Omental fat pad (tissue), 4 donors: ENCODE results near the gene ACOXL. TPM values are rescaled to one million over a fixed set of nuclear protein-coding genes. Genes with fewer than 3 reads are reported as not detected.

Source experiments
- ATAC-seq: fragments of 150-250 bp; one replicate; pipeline ENCODE4 v1.9.1; 2016; ENCODE audit warnings: mild to moderate bottlenecking, moderate library complexity; ENCODE audit not compliant: low FRiP score
- DNase-seq: peaks from one replicate; pipeline ENCODE4 v3.0.0-alpha.2; 2019; ENCODE audit warnings: low spot score
- total RNA-seq, 4 donors: library from RNA; depleted of rRNA; stranded (reverse); fragments of >200 nt; gene quantifications; one replicate each; pipeline ENCODE4 v1.1.0, GENCODE V29; 2016
- TF ChIP-seq, protein P1 (sequence below), 3 donors: fragments of 450-650 bp; IDR thresholded peaks; one replicate each; pipeline ENCODE4 v1.5.1; 2016 to 2017; ENCODE audit warnings: antibody characterized with exemption in 3 of 3, mild to moderate bottlenecking in 3 of 3, moderate library complexity in 2 of 3

ACOXL gene
- total RNA-seq, 4 donors from 2014 or later, result 0.12 to 0.84 TPM; not detected in 2

DNA sequence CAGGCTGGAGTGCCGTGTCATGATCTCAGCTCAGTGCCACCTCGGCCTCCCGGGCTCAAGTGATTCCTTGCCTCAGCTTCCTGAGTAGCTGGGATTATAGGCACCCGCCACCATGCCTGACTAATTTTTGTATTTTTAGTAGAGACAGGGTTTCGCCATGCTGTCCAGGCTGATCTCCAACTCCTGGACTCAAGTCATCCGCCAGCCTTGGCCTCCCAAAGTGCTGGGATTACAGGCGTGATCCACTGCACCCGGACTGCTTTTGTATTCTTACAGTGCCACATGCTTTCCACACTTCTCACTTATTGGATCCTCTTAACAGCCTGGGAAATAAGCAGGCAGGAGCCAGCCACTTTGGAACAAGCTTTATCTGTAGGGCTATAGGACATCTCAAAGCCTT, 363.1 kb downstream of the ACOXL start:
- DNase-seq (no peak), ATAC-seq (no peak)
- TF ChIP-seq, protein P1, sequence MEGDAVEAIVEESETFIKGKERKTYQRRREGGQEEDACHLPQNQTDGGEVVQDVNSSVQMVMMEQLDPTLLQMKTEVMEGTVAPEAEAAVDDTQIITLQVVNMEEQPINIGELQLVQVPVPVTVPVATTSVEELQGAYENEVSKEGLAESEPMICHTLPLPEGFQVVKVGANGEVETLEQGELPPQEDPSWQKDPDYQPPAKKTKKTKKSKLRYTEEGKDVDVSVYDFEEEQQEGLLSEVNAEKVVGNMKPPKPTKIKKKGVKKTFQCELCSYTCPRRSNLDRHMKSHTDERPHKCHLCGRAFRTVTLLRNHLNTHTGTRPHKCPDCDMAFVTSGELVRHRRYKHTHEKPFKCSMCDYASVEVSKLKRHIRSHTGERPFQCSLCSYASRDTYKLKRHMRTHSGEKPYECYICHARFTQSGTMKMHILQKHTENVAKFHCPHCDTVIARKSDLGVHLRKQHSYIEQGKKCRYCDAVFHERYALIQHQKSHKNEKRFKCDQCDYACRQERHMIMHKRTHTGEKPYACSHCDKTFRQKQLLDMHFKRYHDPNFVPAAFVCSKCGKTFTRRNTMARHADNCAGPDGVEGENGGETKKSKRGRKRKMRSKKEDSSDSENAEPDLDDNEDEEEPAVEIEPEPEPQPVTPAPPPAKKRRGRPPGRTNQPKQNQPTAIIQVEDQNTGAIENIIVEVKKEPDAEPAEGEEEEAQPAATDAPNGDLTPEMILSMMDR (IDR thresholded peaks at IDR 0.05), result no peak

DNA sequence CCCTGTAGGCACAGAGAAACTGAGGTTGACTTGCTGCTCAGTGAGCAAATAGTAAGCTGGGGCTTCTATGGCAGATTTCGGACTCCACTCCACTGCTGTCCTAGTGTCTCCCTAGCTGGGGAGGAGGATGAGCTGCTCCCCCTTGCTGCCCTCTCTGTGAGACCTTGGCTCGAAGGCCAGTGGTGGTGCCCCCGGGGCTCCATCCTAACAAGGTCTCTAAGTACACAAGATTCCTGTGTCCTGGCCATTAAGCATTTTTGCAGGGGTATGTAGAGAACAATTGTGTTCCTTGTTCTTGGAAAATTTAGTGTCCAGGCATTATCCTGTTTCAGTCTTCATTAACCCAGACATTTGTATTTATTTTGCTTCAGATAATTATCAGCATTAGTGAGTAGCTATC, 367.0 kb downstream of the ACOXL start:
- DNase-seq, result no peak
- no peak for ATAC-seq
- TF ChIP-seq, protein P1 (IDR thresholded peaks at IDR 0.05), result no peak

DNA sequence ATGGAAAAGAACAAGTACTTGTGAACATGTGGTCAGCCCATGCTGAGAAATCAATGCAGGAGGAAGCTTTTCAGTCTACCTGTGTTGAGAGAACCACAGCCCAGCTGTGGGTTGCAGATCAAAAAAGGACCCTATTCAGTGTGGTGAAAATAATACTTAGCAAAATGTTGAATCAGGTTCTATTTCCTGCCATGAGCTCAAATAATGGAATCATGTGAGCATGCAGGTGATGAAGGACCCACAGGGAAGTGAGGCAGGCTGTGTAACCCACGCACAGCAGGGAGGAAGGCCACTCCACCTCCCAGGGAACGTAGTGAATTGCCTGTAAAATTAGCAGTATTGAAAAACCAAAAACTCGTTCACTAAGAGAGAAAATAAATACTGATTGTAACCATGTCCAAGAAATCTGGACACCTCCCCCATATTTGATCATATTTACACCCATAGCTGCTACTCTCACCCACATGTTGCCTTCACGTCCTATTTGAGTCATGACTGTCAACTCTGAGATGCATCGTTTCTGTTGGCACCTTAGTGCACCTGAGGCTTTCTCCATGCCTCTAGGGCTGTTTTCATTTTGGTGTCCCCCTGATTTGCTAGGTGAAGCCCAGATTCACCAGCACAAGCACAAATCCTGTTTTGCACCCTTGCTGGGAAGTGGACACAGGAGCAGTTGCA, 367.9 kb downstream of the ACOXL start:
- no peak for DNase-seq
- TF ChIP-seq, protein P1 (IDR thresholded peaks at IDR 0.05), result no peak
- no peak for ATAC-seq

DNA sequence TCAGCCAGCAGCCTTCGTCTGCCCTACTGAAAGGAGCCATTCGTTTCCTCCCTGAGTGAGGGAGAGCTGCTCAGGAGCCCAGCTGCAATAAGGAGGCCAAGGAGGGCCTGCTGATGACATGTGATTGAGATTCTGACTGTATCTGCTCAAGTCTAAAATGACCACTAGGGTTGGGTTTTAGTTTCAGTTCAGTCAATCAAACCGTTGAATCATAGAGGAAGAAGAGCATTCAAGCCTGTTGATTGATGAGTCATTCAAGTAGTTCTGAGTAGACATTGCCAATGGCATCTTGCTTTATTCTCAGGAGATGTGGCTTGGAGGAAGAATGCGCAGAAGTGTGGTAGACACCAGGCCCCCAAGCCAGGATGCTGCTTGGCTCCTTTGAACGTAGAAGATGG, 368.4 kb downstream of the ACOXL start:
- TF ChIP-seq, protein P1 (IDR thresholded peaks at IDR 0.05), result no peak
- DNase-seq (no peak), ATAC-seq (no peak)

DNA sequence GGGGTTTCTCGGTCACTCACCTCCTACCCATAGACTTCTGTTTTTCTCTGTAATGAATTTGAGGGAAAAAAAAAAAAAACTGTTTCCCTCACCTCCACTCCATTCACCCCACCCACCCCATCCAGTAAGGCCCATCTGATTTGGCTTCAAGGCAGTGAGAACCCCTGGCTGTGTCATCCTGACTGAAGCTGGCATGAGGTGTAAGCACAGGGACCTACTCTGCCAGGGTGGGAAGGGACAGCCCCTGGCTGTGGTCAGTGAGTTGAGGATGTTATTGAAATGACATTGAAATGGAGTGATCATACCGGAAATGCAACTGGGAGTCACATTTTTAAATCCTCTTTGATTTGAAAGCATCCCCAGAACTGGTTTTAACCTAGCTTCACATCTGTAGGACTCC, 369.2 kb downstream of the ACOXL start:
- TF ChIP-seq, protein P1 (IDR thresholded peaks at IDR 0.05), result no peak
- DNase-seq, result no peak
- no peak for ATAC-seq

DNA sequence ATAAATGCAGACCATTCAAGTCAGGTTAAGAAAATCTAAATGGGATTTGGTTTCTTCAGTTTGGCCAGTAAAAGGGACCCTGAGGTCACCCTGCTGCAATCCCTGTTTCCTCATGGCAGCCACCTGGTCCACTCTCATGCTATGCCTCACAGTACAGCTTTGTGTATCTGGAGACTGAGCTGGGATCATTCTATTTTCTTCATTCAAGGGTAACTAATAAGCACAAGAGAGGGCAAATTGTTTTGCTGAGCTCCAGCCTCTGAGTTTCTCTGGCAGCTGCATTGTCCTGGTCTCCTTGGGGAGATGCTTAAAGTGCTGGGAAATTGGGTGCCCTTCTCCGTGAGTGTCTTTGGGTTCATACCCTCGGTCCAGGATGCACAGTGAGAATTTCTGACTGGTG, 369.8 kb downstream of the ACOXL start:
- no peak for ATAC-seq
- TF ChIP-seq, protein P1 (IDR thresholded peaks at IDR 0.05), result no peak

DNA sequence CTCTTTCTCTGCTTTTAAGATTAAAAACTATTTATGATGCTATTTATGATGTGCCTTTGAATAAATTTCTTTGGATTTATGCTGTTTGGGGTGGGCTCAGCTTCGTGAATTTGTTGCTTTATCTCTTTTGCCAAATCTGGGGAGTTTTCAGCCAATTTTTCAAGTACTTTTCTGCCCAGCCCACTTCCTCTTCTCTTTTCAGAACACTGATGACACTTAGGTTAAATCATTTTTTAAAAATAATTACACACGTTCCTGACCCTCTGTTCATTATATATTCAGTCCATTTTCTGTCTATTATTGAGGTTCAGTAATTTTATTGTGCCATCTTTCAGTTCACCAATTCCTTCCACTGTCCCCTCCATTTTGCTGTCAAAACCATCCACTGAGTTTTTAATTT, 373.6 kb downstream of the ACOXL start:
- DNase-seq (no peak), ATAC-seq (no peak)
- TF ChIP-seq, protein P1 (IDR thresholded peaks at IDR 0.05), result no peak

More for the DNA sequence above, 369.8 kb downstream of the ACOXL start:
- no peak for DNase-seq
